ENCODE results near the gene TRIO. TPM values are rescaled to one million over a fixed set of nuclear protein-coding genes. Genes with fewer than 3 reads are reported as not detected.
A peak's percentile ranks its signal among the peaks of the same experiment; 100 is the strongest.

The TRIO gene
- total and polyA plus RNA-seq, 10 of the 15 experiments (the other 5 are each of a cell fraction or from before 2014, with no cell fraction given): 5.1 to 96.4 (median 44.6) TPM

DNA sequence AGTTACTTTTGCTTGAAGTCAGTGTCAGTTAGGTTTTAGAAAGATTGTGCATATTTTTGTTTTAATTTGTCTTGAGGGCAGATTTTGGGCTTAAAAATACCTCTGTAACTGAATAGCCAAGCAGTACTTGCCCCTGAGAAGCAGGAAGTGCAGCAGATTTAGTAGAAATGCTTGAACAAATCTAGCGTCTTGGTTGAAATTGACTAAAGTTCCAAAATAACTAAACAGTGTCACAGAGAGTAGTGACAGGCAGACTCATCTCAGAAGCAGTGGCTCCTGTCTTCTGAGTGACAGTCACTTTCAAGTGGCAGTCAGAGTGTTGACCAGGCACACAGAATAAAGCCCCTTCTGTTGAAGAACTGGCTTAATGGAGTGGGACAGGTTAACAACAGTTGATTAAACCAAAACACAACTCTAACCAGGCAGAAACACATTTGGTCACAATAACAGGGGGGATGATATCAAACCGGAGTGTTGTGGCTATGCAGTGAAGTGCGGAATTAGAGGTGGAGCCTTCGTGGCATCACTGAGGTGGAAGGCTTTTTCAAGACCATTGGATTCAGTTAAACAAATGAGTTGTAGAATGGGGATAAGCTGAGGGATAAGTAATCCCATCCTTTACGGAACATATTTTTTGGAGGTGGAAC, 29.1 kb downstream of the TRIO start (continued):
- TF ChIP-seq FOS (IDR thresholded peaks at IDR 0.05; ENCODE audit: borderline replicate concordance, extremely low read depth, insufficient read length) (no peak), SMAD5 (IDR thresholded peaks at IDR 0.05; ENCODE audit: low read depth) (no peak), SRF (IDR thresholded peaks at IDR 0.05; ENCODE audit: low read depth in 2 of 2, low read length in 2 of 2) (0 out of 4 replicates have a peak, but pooled peaks of 1 of the 2 experiments have one; percentile 2), ETV6 (conservative IDR thresholded peaks at IDR 0.05 in 1 of 2, IDR thresholded peaks at IDR 0.05 in 1 of 2; ENCODE audit: borderline replicate concordance in 1 of 2, low read depth in 1 of 2) (peak in 1 of 2 experiments; percentile 21; a peak in 1 of 4 replicates), SIN3A (IDR thresholded peaks at IDR 0.05; ENCODE audit: low read depth, low read length) (no peak), PML (IDR thresholded peaks at IDR 0.05; ENCODE audit: low read length) (peak; percentile 62), RB1 (IDR thresholded peaks at IDR 0.05; ENCODE audit: borderline replicate concordance) (no peak), JUND (IDR thresholded peaks at IDR 0.05; ENCODE audit: low read depth, low read length) (no peak), RAD51 (IDR thresholded peaks at IDR 0.05) (no peak), IRF4 (IDR thresholded peaks at IDR 0.05; ENCODE audit: low read depth, low read length) (peak; percentile 53; the same call in 1 of the 2 replicates), ESRRA (IDR thresholded peaks at IDR 0.05; ENCODE audit: low read length) (no peak), EGR1 (IDR thresholded peaks at IDR 0.05; ENCODE audit: borderline replicate concordance in 1 of 2, low read depth in 2 of 2, low read length in 2 of 2) (no peak), SREBF1 (IDR thresholded peaks at IDR 0.05; ENCODE audit: low read length) (no peak), EZH2 (IDR thresholded peaks at IDR 0.05; ENCODE audit: borderline replicate concordance, control insufficient read depth, low read depth, low read length) (no peak), NFXL1 (IDR thresholded peaks at IDR 0.05; ENCODE audit: borderline replicate concordance) (no peak), GATAD2B (conservative IDR thresholded peaks at IDR 0.05; ENCODE audit: low read depth) (no peak), CREB1 (IDR thresholded peaks at IDR 0.05; ENCODE audit: low read depth) (no peak), KDM1A (IDR thresholded peaks at IDR 0.05; ENCODE audit: borderline replicate concordance) (no peak), RUNX3 (IDR thresholded peaks at IDR 0.05; ENCODE audit: low read length) (peak; percentile 54), DPF2 (IDR thresholded peaks at IDR 0.05) (0 out of 2 replicates have a peak, but pooled peaks have one; percentile 27), RAD21 (IDR thresholded peaks at IDR 0.05; ENCODE audit: insufficient read depth, low read depth, low read length) (0 out of 2 replicates have a peak, but pooled peaks have one; percentile 12)
- TF ChIP-seq, protein P1, sequence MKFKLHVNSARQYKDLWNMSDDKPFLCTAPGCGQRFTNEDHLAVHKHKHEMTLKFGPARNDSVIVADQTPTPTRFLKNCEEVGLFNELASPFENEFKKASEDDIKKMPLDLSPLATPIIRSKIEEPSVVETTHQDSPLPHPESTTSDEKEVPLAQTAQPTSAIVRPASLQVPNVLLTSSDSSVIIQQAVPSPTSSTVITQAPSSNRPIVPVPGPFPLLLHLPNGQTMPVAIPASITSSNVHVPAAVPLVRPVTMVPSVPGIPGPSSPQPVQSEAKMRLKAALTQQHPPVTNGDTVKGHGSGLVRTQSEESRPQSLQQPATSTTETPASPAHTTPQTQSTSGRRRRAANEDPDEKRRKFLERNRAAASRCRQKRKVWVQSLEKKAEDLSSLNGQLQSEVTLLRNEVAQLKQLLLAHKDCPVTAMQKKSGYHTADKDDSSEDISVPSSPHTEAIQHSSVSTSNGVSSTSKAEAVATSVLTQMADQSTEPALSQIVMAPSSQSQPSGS (IDR thresholded peaks at IDR 0.05; ENCODE audit: low read length): no peak
- TF ChIP-seq, protein P2, sequence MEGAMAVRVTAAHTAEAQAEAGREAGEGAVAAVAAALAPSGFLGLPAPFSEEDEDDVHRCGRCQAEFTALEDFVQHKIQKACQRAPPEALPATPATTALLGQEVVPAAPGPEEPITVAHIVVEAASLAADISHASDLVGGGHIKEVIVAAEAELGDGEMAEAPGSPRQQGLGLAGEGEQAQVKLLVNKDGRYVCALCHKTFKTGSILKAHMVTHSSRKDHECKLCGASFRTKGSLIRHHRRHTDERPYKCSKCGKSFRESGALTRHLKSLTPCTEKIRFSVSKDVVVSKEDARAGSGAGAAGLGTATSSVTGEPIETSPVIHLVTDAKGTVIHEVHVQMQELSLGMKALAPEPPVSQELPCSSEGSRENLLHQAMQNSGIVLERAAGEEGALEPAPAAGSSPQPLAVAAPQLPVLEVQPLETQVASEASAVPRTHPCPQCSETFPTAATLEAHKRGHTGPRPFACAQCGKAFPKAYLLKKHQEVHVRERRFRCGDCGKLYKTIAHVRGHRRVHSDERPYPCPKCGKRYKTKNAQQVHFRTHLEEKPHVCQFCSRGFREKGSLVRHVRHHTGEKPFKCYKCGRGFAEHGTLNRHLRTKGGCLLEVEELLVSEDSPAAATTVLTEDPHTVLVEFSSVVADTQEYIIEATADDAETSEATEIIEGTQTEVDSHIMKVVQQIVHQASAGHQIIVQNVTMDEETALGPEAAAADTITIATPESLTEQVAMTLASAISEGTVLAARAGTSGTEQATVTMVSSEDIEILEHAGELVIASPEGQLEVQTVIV (IDR thresholded peaks at IDR 0.05; ENCODE audit: borderline replicate concordance, partially characterized antibody): no peak
- TF ChIP-seq, protein P3, sequence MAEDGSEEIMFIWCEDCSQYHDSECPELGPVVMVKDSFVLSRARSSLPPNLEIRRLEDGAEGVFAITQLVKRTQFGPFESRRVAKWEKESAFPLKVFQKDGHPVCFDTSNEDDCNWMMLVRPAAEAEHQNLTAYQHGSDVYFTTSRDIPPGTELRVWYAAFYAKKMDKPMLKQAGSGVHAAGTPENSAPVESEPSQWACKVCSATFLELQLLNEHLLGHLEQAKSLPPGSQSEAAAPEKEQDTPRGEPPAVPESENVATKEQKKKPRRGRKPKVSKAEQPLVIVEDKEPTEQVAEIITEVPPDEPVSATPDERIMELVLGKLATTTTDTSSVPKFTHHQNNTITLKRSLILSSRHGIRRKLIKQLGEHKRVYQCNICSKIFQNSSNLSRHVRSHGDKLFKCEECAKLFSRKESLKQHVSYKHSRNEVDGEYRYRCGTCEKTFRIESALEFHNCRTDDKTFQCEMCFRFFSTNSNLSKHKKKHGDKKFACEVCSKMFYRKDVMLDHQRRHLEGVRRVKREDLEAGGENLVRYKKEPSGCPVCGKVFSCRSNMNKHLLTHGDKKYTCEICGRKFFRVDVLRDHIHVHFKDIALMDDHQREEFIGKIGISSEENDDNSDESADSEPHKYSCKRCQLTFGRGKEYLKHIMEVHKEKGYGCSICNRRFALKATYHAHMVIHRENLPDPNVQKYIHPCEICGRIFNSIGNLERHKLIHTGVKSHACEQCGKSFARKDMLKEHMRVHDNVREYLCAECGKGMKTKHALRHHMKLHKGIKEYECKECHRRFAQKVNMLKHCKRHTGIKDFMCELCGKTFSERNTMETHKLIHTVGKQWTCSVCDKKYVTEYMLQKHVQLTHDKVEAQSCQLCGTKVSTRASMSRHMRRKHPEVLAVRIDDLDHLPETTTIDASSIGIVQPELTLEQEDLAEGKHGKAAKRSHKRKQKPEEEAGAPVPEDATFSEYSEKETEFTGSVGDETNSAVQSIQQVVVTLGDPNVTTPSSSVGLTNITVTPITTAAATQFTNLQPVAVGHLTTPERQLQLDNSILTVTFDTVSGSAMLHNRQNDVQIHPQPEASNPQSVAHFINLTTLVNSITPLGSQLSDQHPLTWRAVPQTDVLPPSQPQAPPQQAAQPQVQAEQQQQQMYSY (CRISPR knock-in tag; IDR thresholded peaks at IDR 0.05): no peak
